GM21526 (cell line): ENCODE data around the gene SUSD4.
"Not testable (repeated sequence)": the region's sequence is repeated elsewhere in the genome, so short reads cannot be mapped to it uniquely, and the experiment has no call there.

ENCODE experiments used
- ATAC-seq: cut with Tn5 transposase; IDR thresholded peaks from one replicate; pipeline ENCODE4 v1.9.1; 2021; ENCODE audit warnings: moderate library complexity; ENCODE audit not compliant: unreplicated experiment, low FRiP score

SUSD4 gene

DNA sequence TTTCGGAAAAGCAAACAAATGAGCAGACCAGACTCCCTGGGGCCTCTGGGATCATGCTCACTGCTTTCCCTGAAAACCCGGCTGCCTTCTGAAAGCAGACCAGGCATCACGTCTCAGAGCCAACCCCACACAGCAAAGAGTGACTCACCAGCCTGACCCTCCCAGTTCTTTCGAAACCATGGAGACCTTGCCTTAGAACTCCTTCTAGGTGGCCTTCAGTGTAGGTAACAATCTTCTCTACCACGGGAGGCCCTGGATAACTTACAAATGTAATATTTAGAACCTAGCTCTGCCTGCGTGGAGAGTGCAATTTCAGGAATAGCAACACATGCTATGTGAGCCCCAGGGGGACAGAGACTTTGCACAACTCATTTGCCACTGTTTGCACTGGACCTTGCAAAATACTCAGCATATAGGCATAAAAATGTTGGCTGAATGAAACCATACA lies 105.2 kb downstream of the SUSD4 start:
- no peak for ATAC-seq

GRCh38 chr1:223257856-223258550 lies 106.0 kb downstream of the SUSD4 start:
- ATAC-seq = no peak

DNA sequence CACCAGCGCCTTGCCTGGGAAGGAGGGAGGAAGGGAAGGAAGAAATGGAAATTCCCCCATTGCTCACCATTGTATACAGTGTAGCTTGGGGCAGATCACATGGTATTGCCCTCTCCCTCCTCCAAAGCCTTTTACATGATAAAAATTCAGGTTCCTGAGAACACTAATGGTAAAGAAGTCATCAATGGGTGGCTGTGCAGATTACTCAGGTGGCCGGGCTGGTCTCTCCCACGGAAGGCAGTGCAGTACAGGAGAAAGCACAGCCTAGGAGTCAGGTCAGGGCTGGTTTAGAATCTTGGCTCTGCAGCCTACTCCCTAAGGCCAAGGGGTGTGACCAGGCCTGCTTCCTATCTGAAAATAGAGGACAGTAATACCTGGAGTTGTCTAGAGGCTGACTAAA lies 107.9 kb downstream of the SUSD4 start:
- no peak for ATAC-seq

DNA sequence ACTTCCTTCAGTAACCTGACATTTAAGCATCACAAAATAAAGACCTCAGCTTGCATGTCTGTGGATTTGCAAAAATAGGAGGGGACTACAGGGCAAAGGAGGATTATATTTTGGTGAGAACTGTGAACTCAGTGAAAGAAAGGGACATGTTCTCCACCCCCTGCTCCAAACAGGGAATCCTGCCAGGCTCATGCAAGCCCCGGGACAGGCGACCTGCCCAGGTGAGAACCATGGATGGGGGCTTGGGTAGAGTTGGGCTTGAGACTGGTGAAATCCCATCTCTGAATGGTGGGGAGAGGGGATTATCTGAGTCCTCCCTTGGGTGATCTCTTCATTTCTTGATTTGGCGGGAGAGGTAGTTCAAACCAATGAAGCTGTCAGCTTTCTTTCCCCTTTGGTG lies 110.1 kb downstream of the SUSD4 start:
- no peak for ATAC-seq

DNA sequence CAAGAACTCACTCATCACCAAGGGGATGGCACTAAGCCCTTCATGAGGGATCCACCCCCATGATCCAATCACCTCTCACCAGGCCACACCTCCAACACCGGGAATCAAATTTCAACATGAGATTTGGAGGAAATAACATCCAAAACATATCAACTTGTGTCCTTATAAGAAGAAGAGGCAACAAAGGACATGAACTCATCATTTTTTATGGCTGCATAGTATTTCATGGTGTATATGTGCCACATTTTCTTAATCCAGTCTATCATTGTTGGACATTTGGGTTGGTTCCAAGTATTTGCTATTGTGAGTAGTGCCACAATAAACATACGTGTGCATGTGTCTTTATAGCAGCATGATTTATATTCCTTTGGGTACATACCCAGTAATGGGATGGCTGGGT lies 112.6 kb downstream of the SUSD4 start:
- ATAC-seq = not testable (repeated sequence)

GRCh38 chr1:223250632-223251015 lies 113.4 kb downstream of the SUSD4 start:
- ATAC-seq = no peak

- no peak for ATAC-seq
Observed at GRCh38 chr1:223249854-223250631, 113.9 kb downstream of the SUSD4 start.

DNA sequence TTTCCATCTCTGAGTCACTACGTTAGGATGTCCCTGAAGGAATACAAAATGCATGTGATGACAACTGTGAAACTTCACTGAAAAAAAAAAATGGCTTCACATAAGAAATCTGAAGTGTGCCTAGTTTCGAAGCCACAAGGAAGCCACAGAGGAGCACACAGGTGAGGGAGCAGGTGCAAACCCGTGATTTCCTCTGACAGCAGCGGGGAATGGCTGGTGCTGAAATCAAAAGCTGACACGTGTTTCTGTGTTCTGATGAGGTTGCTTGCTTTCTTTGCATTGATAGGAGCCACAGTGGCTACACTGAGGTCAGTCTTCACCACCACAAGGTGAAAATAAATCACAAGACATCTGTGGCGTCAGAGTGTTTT lies 115.2 kb downstream of the SUSD4 start:
- no peak for ATAC-seq

DNA sequence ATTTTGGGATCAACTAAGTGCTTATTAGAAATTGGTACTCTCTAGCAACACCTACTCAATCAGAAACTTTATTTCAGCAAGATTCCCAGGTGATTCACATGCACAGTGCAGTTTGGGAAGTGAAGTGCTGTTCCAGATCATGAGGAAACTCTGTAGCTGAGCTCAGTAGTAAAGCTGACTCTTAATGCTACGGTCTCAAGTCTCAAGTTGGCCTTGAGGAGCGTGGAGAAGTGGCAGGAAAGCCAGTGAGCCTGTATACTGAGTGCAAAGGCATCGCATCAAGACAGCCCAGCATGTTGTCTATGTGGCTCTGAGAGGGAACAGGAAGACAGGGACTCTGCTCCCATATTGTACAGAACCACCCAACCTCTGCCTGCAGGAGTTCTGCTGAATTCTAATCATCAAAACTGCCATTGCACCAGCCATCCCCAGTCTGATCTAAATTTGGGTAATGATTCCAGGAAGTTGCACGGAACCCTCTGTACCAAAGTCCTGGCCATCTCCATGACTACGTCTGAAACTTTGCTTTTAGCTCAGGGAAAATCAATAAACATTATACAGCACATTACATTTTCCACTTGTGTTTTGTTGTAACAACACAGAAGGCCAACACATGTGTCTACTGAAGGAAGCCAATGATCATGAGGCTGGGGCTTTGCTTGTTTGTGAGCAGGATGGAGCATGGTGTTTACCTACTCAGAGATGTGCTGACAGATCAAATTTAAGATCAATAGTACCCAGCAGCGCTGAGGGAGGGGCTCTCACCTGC lies 115.8 kb downstream of the SUSD4 start:
- no peak for ATAC-seq

GRCh38 chr1:223246476-223247112 lies 117.4 kb downstream of the SUSD4 start:
- no peak for ATAC-seq

GRCh38 chr1:223245983-223246382 lies 118.0 kb downstream of the SUSD4 start:
- no peak for ATAC-seq

GRCh38 chr1:223245411-223245810 lies 118.6 kb downstream of the SUSD4 start:
- ATAC-seq = no peak

DNA sequence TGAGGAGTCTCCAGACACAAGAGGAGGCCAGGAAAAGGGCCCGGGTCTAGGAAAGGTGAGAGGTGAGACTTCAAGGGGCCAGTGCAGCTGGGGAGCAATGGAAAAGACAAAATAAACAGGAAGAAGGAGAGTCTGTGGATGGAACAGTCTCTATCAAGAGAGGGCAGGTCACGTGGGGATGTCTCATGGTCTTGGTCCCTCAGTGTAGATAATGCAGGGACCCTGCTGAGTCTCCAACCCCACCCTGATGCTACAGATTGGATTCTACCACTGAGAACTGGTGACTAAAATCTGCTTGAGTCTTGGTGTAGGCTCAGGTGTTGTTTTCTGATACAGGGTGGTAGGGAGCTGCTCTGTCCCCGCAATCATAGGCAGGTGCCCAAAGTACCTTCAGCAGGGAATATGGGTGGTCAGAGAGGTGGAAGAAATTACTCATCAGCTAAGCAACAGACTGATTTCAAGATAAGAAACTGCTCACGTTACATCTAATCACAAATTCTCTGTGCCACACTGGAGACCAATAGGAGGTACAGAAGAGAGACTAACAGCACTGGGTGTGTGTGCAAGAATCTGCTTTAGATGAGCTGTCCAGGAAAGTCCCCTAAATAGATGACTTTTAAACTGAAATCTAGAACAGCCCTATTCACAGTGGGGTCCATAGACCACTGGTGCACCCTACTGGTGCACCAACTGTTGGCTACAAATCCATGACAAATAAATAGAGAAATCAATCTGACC lies 119.4 kb downstream of the SUSD4 start:
- ATAC-seq = no peak

GRCh38 chr1:223243441-223244050 lies 120.4 kb downstream of the SUSD4 start:
- ATAC-seq = no peak

DNA sequence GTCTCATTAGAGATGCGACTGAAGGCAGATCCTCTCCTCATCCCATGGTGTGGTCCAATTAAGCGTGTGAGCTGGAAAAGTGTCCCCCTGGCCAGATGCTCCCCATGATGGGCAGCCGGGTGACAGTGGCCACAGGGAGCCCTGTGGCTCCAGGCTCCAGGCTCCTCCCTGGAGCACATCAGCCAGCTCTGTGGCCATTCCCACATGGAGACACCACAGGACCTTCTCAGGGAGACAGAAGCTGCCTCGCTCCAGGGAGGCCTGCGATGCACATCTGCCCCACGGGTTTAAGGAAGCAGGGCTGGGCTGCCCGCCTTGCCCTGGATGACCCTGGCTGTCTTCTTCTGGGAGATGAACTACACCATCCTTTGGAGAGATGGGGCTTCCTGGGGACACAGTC lies 121.0 kb downstream of the SUSD4 start:
- ATAC-seq = no peak

GRCh38 chr1:223242382-223242955 lies 121.5 kb downstream of the SUSD4 start:
- ATAC-seq = no peak

- ATAC-seq = no peak
Observed at GRCh38 chr1:223240122-223240521, 123.9 kb downstream of the SUSD4 start.

DNA sequence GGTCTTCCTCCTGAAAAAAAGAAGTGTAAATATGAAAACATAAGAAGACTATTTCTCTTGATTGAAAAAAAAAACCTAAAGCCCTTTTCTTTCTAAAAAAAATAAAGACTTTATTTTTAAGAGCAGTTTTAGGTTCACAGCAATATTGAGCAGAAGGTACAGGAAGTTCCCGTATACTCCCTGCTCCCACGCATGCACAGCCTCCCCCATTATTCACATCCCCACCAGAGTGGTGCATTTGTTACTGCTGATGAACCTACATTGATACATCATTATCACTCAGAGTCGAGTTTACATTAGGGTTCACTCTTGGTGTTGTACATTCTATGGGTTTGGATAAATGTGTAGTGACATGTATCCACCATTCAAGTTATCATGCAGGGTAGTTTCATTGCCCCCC lies 128.9 kb downstream of the SUSD4 start:
- ATAC-seq = no peak

GRCh38 chr1:223234534-223234933 lies 129.4 kb downstream of the SUSD4 start:
- ATAC-seq = no peak

DNA sequence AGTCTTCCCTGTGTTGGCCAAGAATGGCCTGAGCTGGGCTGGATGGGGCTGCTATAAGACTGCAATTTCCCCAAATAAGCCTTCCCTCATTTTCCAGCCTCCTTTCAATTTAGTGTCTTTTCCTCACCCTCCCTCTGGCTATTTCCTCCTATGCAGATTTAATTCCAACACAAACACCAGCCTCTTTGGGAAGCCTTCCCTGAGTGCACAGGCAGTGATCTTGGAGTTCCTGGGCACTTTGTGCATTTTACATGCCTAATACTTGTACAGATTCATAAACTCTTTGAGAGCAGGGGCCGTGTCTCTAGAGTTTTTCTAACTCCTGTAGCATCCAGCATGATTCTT lies 129.8 kb downstream of the SUSD4 start:
- no peak for ATAC-seq
